PFSK-1 (cell line): ENCODE results near the gene FAM83C.

ENCODE experiments used
- POLR2AphosphoS5 ChIP-seq: IDR thresholded peaks from 2 replicates; pipeline ENCODE4 v1.6.1; 2012; ENCODE audit warnings: low read depth, mild to moderate bottlenecking, control low read depth, low read length, moderate library complexity
- REST ChIP-seq, 2 experiments: IDR thresholded peaks; 2 replicates each; pipeline versions ENCODE4 v1.6.1 to v1.8.0; 2011 to 2012; ENCODE audit warnings: low read depth in 2 of 2, low read length in 2 of 2, control low read depth in 1 of 2, inconsistent platforms in 1 of 2, mild to moderate bottlenecking in 1 of 2, moderate library complexity in 1 of 2; ENCODE audit not compliant: insufficient read depth in 1 of 2
- SIN3A ChIP-seq: IDR thresholded peaks from 2 replicates; pipeline ENCODE4 v1.6.1; 2012; ENCODE audit warnings: mild to moderate bottlenecking, low read length, moderate library complexity, borderline replicate concordance; ENCODE audit not compliant: insufficient read depth
- TAF1 ChIP-seq: IDR thresholded peaks from 2 replicates; pipeline ENCODE4 v1.6.1; 2012; ENCODE audit warnings: low read length, control low read depth, borderline replicate concordance; ENCODE audit not compliant: insufficient read depth

DNA sequence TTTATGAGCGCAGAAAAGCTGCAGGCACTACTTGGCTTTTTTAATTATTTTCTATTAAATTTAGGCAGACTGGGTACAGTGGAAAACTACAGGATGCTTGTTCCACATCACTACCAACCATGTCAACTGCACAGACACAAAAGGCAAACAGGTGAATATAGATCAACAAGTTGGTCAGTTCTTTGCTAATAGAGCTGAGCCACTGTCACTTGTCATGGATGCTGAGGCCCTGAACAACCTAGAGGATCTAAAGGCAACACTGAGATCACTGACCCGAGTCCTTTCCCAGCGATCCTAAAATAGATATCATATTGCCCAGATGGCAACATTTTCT lies 34.5 kb upstream of the FAM83C start:
- TF ChIP-seq SIN3A (no peak), POLR2AphosphoS5 (no peak), TAF1 (no peak), REST (IDR thresholded peaks at IDR 0.05; ENCODE audit: insufficient read depth in 1 of 2, low read depth in 2 of 2, low read length in 2 of 2) (no peak)
